HEK293T (cell line): ENCODE data around the gene OXCT2.

Source experiments
- CTCF ChIA-PET: fragments of 350-600 bp; formaldehyde crosslinking; extraction: SDS; loops from one replicate; lab custom pipeline; 2021; ENCODE audit warnings: antibody characterized with exemption, inconsistent platforms; lab: Yijun Ruan, JAX
- POLR2A ChIA-PET: fragments of 350-600 bp; formaldehyde crosslinking; extraction: SDS; loops from one replicate; lab custom pipeline; 2020; ENCODE audit warnings: antibody characterized with exemption, inconsistent platforms; lab: Yijun Ruan, JAX
- DNase-seq: peaks from one replicate; pipeline ENCODE4 v3.0.0; 2012; ENCODE audit warnings: mixed read lengths; ENCODE audit errors: extremely low spot score
- ARNT ChIP-seq: fragments of 450-650 bp; IDR thresholded peaks from 2 replicates; pipeline ENCODE4 v1.6.1; 2017; ENCODE audit warnings: mild to moderate bottlenecking
- BHLHE40 ChIP-seq: fragments of 450-650 bp; IDR thresholded peaks from 2 replicates; pipeline ENCODE4 v1.6.1; 2016; ENCODE audit warnings: mild to moderate bottlenecking, moderate library complexity, borderline replicate concordance
- CTBP1 ChIP-seq: fragments of 450-650 bp; IDR thresholded peaks from 2 replicates; pipeline ENCODE4 v1.6.1; 2016; ENCODE audit warnings: borderline replicate concordance
- ELF4 ChIP-seq: fragments of 450-650 bp; IDR thresholded peaks from 2 replicates; pipeline ENCODE4 v1.6.1; 2017; ENCODE audit warnings: antibody characterized with exemption
- FOXA1 ChIP-seq: fragments of 450-650 bp; IDR thresholded peaks from 2 replicates; pipeline ENCODE4 v1.6.1; 2016; ENCODE audit warnings: mild to moderate bottlenecking
- FOXK2 ChIP-seq: fragments of 450-650 bp; IDR thresholded peaks from 2 replicates; pipeline ENCODE4 v1.6.1; 2016; ENCODE audit warnings: mild to moderate bottlenecking
- FOXM1 ChIP-seq: fragments of 450-650 bp; IDR thresholded peaks from 2 replicates; pipeline ENCODE4 v1.6.1; 2017; ENCODE audit warnings: mild to moderate bottlenecking, borderline replicate concordance
- HDGF ChIP-seq: fragments of 450-650 bp; IDR thresholded peaks from 2 replicates; pipeline ENCODE4 v1.6.1; 2017; ENCODE audit warnings: antibody characterized with exemption, borderline replicate concordance
- L3MBTL2 ChIP-seq: fragments of 450-650 bp; conservative IDR thresholded peaks from 2 replicates; pipeline ENCODE4 v1.6.1; 2016; ENCODE audit warnings: mild to moderate bottlenecking
- LEF1 ChIP-seq: fragments of 450-650 bp; IDR thresholded peaks from 2 replicates; pipeline ENCODE4 v1.6.1; 2017; ENCODE audit warnings: mild to moderate bottlenecking, borderline replicate concordance
- NFRKB ChIP-seq: fragments of 450-650 bp; IDR thresholded peaks from 2 replicates; pipeline ENCODE4 v1.6.1; 2016; ENCODE audit warnings: mild to moderate bottlenecking, moderate library complexity
- SP1 ChIP-seq: fragments of 450-650 bp; IDR thresholded peaks from 2 replicates; pipeline ENCODE4 v1.6.1; 2017
- SUZ12 ChIP-seq: fragments of 450-650 bp; IDR thresholded peaks from 2 replicates; pipeline ENCODE4 v1.6.1; 2016; ENCODE audit warnings: mild to moderate bottlenecking
- TARDBP ChIP-seq: fragments of 450-650 bp; IDR thresholded peaks from 2 replicates; pipeline ENCODE4 v1.6.1; 2016
- ZNF384 ChIP-seq: fragments of 450-650 bp; IDR thresholded peaks from 2 replicates; pipeline ENCODE4 v1.6.1; 2016
- TF ChIP-seq, protein P1 (sequence below): fragments of 450-650 bp; IDR thresholded peaks from 2 replicates; pipeline ENCODE4 v1.6.1; 2016

OXCT2 gene

GRCh38 chr1:39759436-39759726 lies 11.8 kb downstream of the OXCT2 start:
- no peak for DNase-seq
- TF ChIP-seq TARDBP (no peak), SUZ12 (no peak), NFRKB (no peak), LEF1 (no peak), BHLHE40 (no peak), CTBP1 (no peak), SP1 (no peak)
- ChIA-PET POLR2A (interaction anchor here (1.6 kb wide), 1 partner anchor 21 kb away, joined by 4 read pairs; the partner anchor contains the start of gene PPIE), CTCF (interaction anchor here (0.5 kb wide), 1 partner anchor 94 kb away, joined by 9 read pairs; no protein-coding TSS in a partner anchor)

GRCh38 chr1:39758556-39759435 lies 12.4 kb downstream of the OXCT2 start:
- CTCF ChIA-PET, result no interaction called here
- no peak for DNase-seq
- POLR2A ChIA-PET, result interaction anchor here (1.6 kb wide), 1 partner anchor 20 kb away, joined by 4 read pairs; the partner anchor contains the start of gene PPIE
- no peak for TF ChIP-seq LEF1
- TF ChIP-seq ELF4, result no peak
- TF ChIP-seq FOXK2, result no peak
- no peak for TF ChIP-seq CTBP1
- TF ChIP-seq TARDBP, result no peak
- TF ChIP-seq HDGF, result no peak
- TF ChIP-seq ZNF384, result no peak
- TF ChIP-seq FOXA1, result no peak
- no peak for TF ChIP-seq BHLHE40
- TF ChIP-seq SUZ12, result no peak
- TF ChIP-seq, protein P1, sequence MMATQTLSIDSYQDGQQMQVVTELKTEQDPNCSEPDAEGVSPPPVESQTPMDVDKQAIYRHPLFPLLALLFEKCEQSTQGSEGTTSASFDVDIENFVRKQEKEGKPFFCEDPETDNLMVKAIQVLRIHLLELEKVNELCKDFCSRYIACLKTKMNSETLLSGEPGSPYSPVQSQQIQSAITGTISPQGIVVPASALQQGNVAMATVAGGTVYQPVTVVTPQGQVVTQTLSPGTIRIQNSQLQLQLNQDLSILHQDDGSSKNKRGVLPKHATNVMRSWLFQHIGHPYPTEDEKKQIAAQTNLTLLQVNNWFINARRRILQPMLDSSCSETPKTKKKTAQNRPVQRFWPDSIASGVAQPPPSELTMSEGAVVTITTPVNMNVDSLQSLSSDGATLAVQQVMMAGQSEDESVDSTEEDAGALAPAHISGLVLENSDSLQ, result no peak
- no peak for TF ChIP-seq L3MBTL2
- TF ChIP-seq ARNT, result no peak
- no peak for TF ChIP-seq SP1
- no peak for TF ChIP-seq NFRKB
- no peak for TF ChIP-seq FOXM1

DNA sequence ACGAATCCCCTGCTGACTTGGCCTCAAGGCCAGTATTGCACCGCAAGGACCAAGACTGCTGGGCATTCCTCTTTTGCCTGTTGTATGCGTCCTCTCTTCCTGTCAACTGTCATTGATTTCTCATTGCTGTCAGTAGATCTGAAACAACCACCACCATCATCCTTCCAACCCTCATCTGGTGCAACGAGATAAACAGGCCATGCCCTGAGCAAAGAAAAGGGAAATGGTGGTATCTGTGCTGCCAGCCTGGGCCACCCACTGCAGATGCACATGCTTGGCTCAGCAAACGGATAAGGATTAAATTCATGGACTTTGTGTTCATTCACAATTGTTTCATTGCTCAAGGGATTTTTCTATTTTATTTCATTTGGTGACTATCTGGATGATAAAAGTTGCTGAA lies 13.6 kb downstream of the OXCT2 start:
- POLR2A ChIA-PET, result no interaction called here
- no peak for TF ChIP-seq ARNT
- no peak for TF ChIP-seq BHLHE40
- TF ChIP-seq FOXM1, result no peak
- TF ChIP-seq TARDBP, result no peak
- TF ChIP-seq FOXA1, result no peak
- no peak for TF ChIP-seq FOXK2
- no peak for TF ChIP-seq L3MBTL2
- no peak for DNase-seq
- CTCF ChIA-PET, result no interaction called here

DNA sequence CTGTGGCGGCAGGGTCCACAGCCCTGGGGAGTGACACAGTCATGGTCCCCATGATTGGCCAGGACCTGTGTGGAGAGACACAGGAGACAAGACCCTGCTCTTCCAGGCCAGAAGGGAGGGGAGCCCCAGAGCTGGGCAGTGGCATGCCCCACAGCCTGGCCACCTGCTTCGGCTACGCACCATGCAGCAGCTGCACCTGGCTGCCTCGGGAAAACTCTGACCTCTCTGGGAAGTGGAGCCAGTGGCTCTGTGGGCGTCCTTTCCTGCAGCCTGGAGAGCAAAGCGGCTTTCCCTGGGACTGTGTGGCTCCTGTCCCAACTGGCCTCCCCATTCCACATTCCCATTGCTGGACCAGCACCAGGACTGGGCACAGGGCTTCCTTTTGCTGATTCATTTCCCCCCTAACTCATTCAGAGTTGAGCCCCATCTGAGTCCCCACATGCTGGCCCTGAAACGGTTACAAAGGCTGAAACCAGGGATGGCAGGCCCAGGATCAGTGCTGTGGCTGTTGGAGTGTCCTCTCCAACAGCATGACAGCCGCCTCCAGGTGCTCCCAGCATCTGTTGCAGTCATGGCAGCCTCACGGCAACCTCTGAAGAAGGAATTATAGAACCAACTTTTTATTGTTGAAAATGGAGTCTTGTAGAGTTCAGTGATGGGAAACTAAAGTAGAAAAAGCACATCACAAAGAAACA lies 15.0 kb downstream of the OXCT2 start:
- ChIA-PET POLR2A (interaction anchor here (1.7 kb wide), 1 partner anchor 17 kb away, joined by 10 read pairs; the partner anchor contains the start of gene PPIE), CTCF (no interaction called here)
- TF ChIP-seq, protein P1, result no peak
- DNase-seq, result no peak

GRCh38 chr1:39754906-39755504 lies 16.1 kb downstream of the OXCT2 start:
- ChIA-PET POLR2A (interaction anchor here (1.7 kb wide), 1 partner anchor 16 kb away, joined by 10 read pairs; the partner anchor contains the start of gene PPIE), CTCF (no interaction called here)
- TF ChIP-seq LEF1 (no peak), CTBP1 (no peak), ELF4 (no peak), ARNT (no peak), FOXM1 (no peak), BHLHE40 (no peak), NFRKB (no peak)
- DNase-seq, result no peak

GRCh38 chr1:39754026-39754570 lies 17.1 kb downstream of the OXCT2 start:
- POLR2A ChIA-PET, result interaction anchor here (0.6 to 1.7 kb wide), 3 partner anchors 15 to 690 kb away, joined by 3 to 10 read pairs (median 4); partner anchors contain the start of gene PPIE
- CTCF ChIA-PET, result no interaction called here
- no peak for DNase-seq
- TF ChIP-seq LEF1 (no peak), FOXA1 (no peak), ELF4 (no peak), SUZ12 (no peak)
